ENCODE data around the gene LAMA4.

GRCh38 chr6:112061605-112062004, 192.8 kb downstream of the LAMA4 start:
- no peak for TF ChIP-seq GATA2 (IDR thresholded peaks at IDR 0.05; ENCODE audit: low read depth, low read length)
- TF ChIP-seq GATA3 (IDR thresholded peaks at IDR 0.05; ENCODE audit: low read depth, low read length), result no peak
